ENCODE results near the gene DCAF12L2.
"Not testable (repeated sequence)": the region's sequence is repeated elsewhere in the genome, so short reads cannot be mapped to it uniquely, and the experiment has no call there.

DCAF12L2 gene

GRCh38 chrX:126165721-126166461 lies at the start of gene DCAF12L2:
DCAF12L2 (minus strand) TSS chrX:126166289; CDS start chrX:126165924, 365 bp downstream.
- no peak for DNase-seq

GRCh38 chrX:126190888-126191287 lies 24.8 kb upstream of the DCAF12L2 start:
- DNase-seq, result not testable (repeated sequence)

GRCh38 chrX:126177133-126177840 lies 11.2 kb upstream of the DCAF12L2 start:
- no peak for DNase-seq

GRCh38 chrX:126170720-126171119 lies 4.6 kb upstream of the DCAF12L2 start:
- no peak for DNase-seq

- no peak for DNase-seq
Observed at GRCh38 chrX:126167560-126167959, 1.5 kb upstream of the DCAF12L2 start.

- DNase-seq, result no peak
Observed at GRCh38 chrX:126165401-126165720, 728 bp downstream of the DCAF12L2 start.

- no peak for DNase-seq
Observed at GRCh38 chrX:126164689-126165400, 1.2 kb downstream of the DCAF12L2 start.

- DNase-seq, result no peak
Observed at GRCh38 chrX:126164226-126164625, 1.9 kb downstream of the DCAF12L2 start.

GRCh38 chrX:126141014-126141413 lies 25.1 kb downstream of the DCAF12L2 start:
- DNase-seq, result no peak

GRCh38 chrX:126137899-126138298 lies 28.2 kb downstream of the DCAF12L2 start:
- no peak for DNase-seq

GRCh38 chrX:126124721-126125120 lies 41.4 kb downstream of the DCAF12L2 start:
- no peak for DNase-seq

All from NCI-H1436 treated with DMSO at 0.1 percent for 48 hours (cell line).